Sigmoid colon (tissue), 7 donors: Measurements from ENCODE around the gene PTH. TPM values are rescaled to one million over a fixed set of nuclear protein-coding genes. Genes with fewer than 3 reads are reported as not detected.

Experiments used
- DNase-seq: peaks from one replicate; pipeline ENCODE4 v3.0.0-alpha.2; 2019
- H3K27ac ChIP-seq, 4 donors: fragments of 200-600 bp; sonication (generic); one replicate each; pipeline ENCODE4 v1.5.1; 2016 to 2019; ENCODE audit warnings: mild to moderate bottlenecking in 1 of 4
- H3K27me3 ChIP-seq, 3 donors: fragments of 200-600 bp; sonication (generic); one replicate each; pipeline ENCODE4 v1.5.1; 2019; ENCODE audit warnings: mild to moderate bottlenecking in 1 of 3
- H3K36me3 ChIP-seq, 4 donors: fragments of 200-600 bp; sonication (generic); one replicate each; pipeline ENCODE4 v1.5.1; 2016 to 2019
- H3K4me1 ChIP-seq, 4 donors: fragments of 200-600 bp; sonication (generic); one replicate each; pipeline ENCODE4 v1.5.1; 2017 to 2019
- H3K4me3 ChIP-seq, 4 donors: fragments of 200-600 bp; sonication (generic); one replicate each; pipeline ENCODE4 v1.5.1; 2017 to 2019; ENCODE audit warnings: mild to moderate bottlenecking in 2 of 4, moderate library complexity in 1 of 4
- H3K9me3 ChIP-seq, 4 donors: fragments of 200-600 bp in 3 of 4; sonication (generic) in 3 of 4; one replicate each; pipeline versions ENCODE4 v1.5.1 to v1.6.1; 2013 to 2019
- CTCF ChIP-seq, 4 experiments: fragments of 450-650 bp in 3 of 4; fragments of 200-600 bp in 1 of 4; IDR thresholded peaks; one replicate each; pipeline ENCODE4 v1.5.1; 2016 to 2019; ENCODE audit warnings: antibody characterized with exemption in 4 of 4, mild to moderate bottlenecking in 3 of 4, moderate library complexity in 2 of 4
- EP300 ChIP-seq, 4 donors: sonication (generic); formaldehyde crosslinking; IDR thresholded peaks; one replicate each; pipeline ENCODE4 v1.6.1; 2017; ENCODE audit warnings: antibody characterized with exemption in 4 of 4
- POLR2A ChIP-seq, 2 donors: fragments of 450-650 bp; IDR thresholded peaks; one replicate each; pipeline ENCODE4 v1.6.1; 2016; ENCODE audit warnings: antibody characterized with exemption in 2 of 2, mild to moderate bottlenecking in 2 of 2, moderate library complexity in 2 of 2
- POLR2AphosphoS5 ChIP-seq, 4 donors: sonication (generic); formaldehyde crosslinking; IDR thresholded peaks; one replicate each; pipeline ENCODE4 v1.6.1; 2017; ENCODE audit warnings: antibody characterized with exemption in 4 of 4
- WGBS, 2 donors: extraction: QIAGEN DNeasy Blood & Tissue Kit; methylation state at CpG; one replicate each; pipeline ENCODE4 v1.1.7; 2013; 5-methylcytosine and 5-hydroxymethylcytosine counted together
- intact Hi-C: fragments of 100-400 bp; cut with DNase I; formaldehyde crosslinking; loops from one replicate; pipeline ENCODE4 v1.15.1; 2023
- polyA plus RNA-seq, 3 donors: library from polyadenylated mRNA; stranded (reverse); fragments of 200-250 nt; gene quantifications; one replicate each; pipeline ENCODE4 v1.2.3, GENCODE V29; 2013
- total RNA-seq, 4 donors: library from RNA; depleted of rRNA; stranded (reverse); fragments of >200 nt; gene quantifications; one replicate each; pipeline ENCODE4 v1.1.0, GENCODE V29; 2016
- donor health status: healthy with polysubstance abuse.
- donor health status: Bipolar disorder and iron deficiency.
- donor health status: healthy.

Gene PTH
- total and polyA plus RNA-seq, 7 donors: not detected

- Histone ChIP-seq H3K36me3 (no peaks in the 10 kb centered on the region), H3K4me1 (no peaks in the 10 kb centered on the region), H3K27me3 (no peaks in the 10 kb centered on the region), H3K4me3 (no peak overlapping the region), H3K9me3 (no peaks in the 10 kb centered on the region), H3K27ac (no peak overlapping the region)
- intact Hi-C loops: no loop called here
- no peak for TF ChIP-seq POLR2AphosphoS5 (IDR thresholded peaks at IDR 0.05)
- TF ChIP-seq CTCF (IDR thresholded peaks at IDR 0.05): no peak
- TF ChIP-seq EP300 (IDR thresholded peaks at IDR 0.05): no peak
- no peak for TF ChIP-seq POLR2A (IDR thresholded peaks at IDR 0.05)
- DNase-seq: no peak
- WGBS, 2 donors: 80 to 90% methylated on average over 9 of the region's 9 CpGs
Measured at GRCh38 chr11:13480198-13480597, 15.6 kb downstream of the PTH start.

GRCh38 chr11:13479688-13480087 lies 16.1 kb downstream of the PTH start:
- Histone ChIP-seq H3K36me3 (no peaks in the 10 kb centered on the region), H3K4me3 (no peak overlapping the region), H3K9me3 (no peaks in the 10 kb centered on the region), H3K4me1 (no peaks in the 10 kb centered on the region), H3K27ac (no peak overlapping the region), H3K27me3 (no peaks in the 10 kb centered on the region)
- 95% methylated on average over 3 of the region's 3 CpGs for WGBS, 2 donors
- no peak for DNase-seq
- no peak for TF ChIP-seq EP300 (IDR thresholded peaks at IDR 0.05)
- no peak for TF ChIP-seq POLR2A (IDR thresholded peaks at IDR 0.05)
- TF ChIP-seq POLR2AphosphoS5 (IDR thresholded peaks at IDR 0.05): no peak
- intact Hi-C loops: no loop called here

GRCh38 chr11:13475091-13475490 lies 20.7 kb downstream of the PTH start:
- Histone ChIP-seq H3K9me3 (no peaks in the 10 kb centered on the region), H3K27ac (no peak overlapping the region), H3K4me3 (no peak overlapping the region), H3K4me1 (no peaks in the 10 kb centered on the region), H3K36me3 (no peaks in the 10 kb centered on the region), H3K27me3 (no peaks in the 10 kb centered on the region)
- intact Hi-C loops: no loop called here
- DNase-seq: no peak
- WGBS, 2 donors: 72 to 81% methylated on average over 3 of the region's 3 CpGs
- TF ChIP-seq EP300 (IDR thresholded peaks at IDR 0.05): no peak
- no peak for TF ChIP-seq POLR2A (IDR thresholded peaks at IDR 0.05)

- no peak for DNase-seq
- TF ChIP-seq EP300 (IDR thresholded peaks at IDR 0.05): no peak
- TF ChIP-seq POLR2A (IDR thresholded peaks at IDR 0.05): no peak
- TF ChIP-seq CTCF (IDR thresholded peaks at IDR 0.05): no peak
- TF ChIP-seq POLR2AphosphoS5 (IDR thresholded peaks at IDR 0.05): no peak
- Histone ChIP-seq H3K4me1 (no peaks in the 10 kb centered on the region), H3K27ac (no peak overlapping the region), H3K9me3 (no peaks in the 10 kb centered on the region), H3K27me3 (no peaks in the 10 kb centered on the region), H3K36me3 (no peaks in the 10 kb centered on the region), H3K4me3 (no peak overlapping the region)
- WGBS, 2 donors: 84 to 91% methylated on average over 3 of the region's 3 CpGs
- intact Hi-C loops: no loop called here
Measured at GRCh38 chr11:13473013-13473722, 22.6 kb downstream of the PTH start.

GRCh38 chr11:13468750-13469149 lies 27.0 kb downstream of the PTH start:
- WGBS, 2 donors: 26 to 48% methylated on average over 5 of the region's 5 CpGs
- Histone ChIP-seq H3K27ac (no peak overlapping the region), H3K4me3 (no peak overlapping the region), H3K27me3 (no peaks in the 10 kb centered on the region), H3K36me3 (no peaks in the 10 kb centered on the region), H3K4me1 (peaks cover 0 to 6% (median 3%) of the 10 kb centered on the region in 4 donors), H3K9me3 (no peaks in the 10 kb centered on the region)
- TF ChIP-seq EP300 (IDR thresholded peaks at IDR 0.05) (no peak), POLR2AphosphoS5 (IDR thresholded peaks at IDR 0.05) (no peak), CTCF (IDR thresholded peaks at IDR 0.05) (no peak), POLR2A (IDR thresholded peaks at IDR 0.05) (no peak)
- intact Hi-C loops: loop anchor here (5.0 to 10.0 kb wide), 4 partner anchors 134 to 506 kb away; partner anchors contain the start of gene BMAL1
- no peak for DNase-seq
